Transverse colon (tissue), 4 donors: Measurements from ENCODE around the gene RBP4. TPM values are rescaled to one million over a fixed set of nuclear protein-coding genes. Genes with fewer than 3 reads are reported as not detected.

Experiments
- DNase-seq: peaks from one replicate; pipeline ENCODE4 v3.0.0-alpha.2; 2019
- H3K27ac ChIP-seq, 4 donors: fragments of 200-600 bp; sonication (generic); 2 replicates each; pipeline ENCODE4 v1.5.1; 2016 to 2018; ENCODE audit warnings: inconsistent platforms in 4 of 4
- H3K27me3 ChIP-seq: fragments of 200-600 bp; sonication (generic); 2 replicates; pipeline ENCODE4 v1.5.1; 2017; ENCODE audit warnings: inconsistent platforms
- H3K36me3 ChIP-seq, 4 donors: fragments of 200-600 bp; sonication (generic); 2 replicates each; pipeline ENCODE4 v1.5.1; 2017 to 2019; ENCODE audit warnings: inconsistent platforms in 4 of 4
- H3K4me1 ChIP-seq, 4 donors: fragments of 200-600 bp; sonication (generic); 2 replicates each; pipeline ENCODE4 v1.5.1; 2017 to 2020; ENCODE audit warnings: inconsistent platforms in 4 of 4
- H3K4me3 ChIP-seq, 4 donors: fragments of 200-600 bp; sonication (generic); 1 replicate in 1 of 4; 2 replicates in 3 of 4; pipeline versions ENCODE4 v1.5.1 to v1.6.1; 2017 to 2019; ENCODE audit warnings: inconsistent platforms in 4 of 4
- H3K9me3 ChIP-seq, 2 donors: fragments of 200-600 bp; sonication (generic); 2 replicates each; pipeline ENCODE4 v1.5.1; 2017 to 2019; ENCODE audit warnings: inconsistent platforms in 2 of 2
- EP300 ChIP-seq: sonication (generic); formaldehyde crosslinking; IDR thresholded peaks from one replicate; pipeline ENCODE4 v1.6.1; 2017; ENCODE audit warnings: antibody characterized with exemption, low read depth
- POLR2A ChIP-seq: fragments of 450-650 bp; IDR thresholded peaks from one replicate; pipeline ENCODE4 v1.6.1; 2016; ENCODE audit warnings: antibody characterized with exemption, mild to moderate bottlenecking, moderate library complexity
- POLR2AphosphoS5 ChIP-seq, 3 donors: sonication (generic); formaldehyde crosslinking; IDR thresholded peaks; one replicate each; pipeline ENCODE4 v1.6.1; 2016; ENCODE audit warnings: antibody characterized with exemption in 3 of 3
- WGBS, 2 donors: methylation state at CpG; one replicate each; pipeline ENCODE4 v1.1.5; 2018; ENCODE audit warnings: low coverage in 1 of 2; 5-methylcytosine and 5-hydroxymethylcytosine counted together
- in situ Hi-C, 4 donors: fragments of 200-750 bp; cut with MboI; loops; one replicate each; pipeline versions ENCODE4 v1.15.0 to v1.15.1; 2017; ENCODE audit warnings: low sequenced_read_pairs in 3 of 4, low pct_ligation_motif_present in 1 of 4, low pct_unique_long_range_greater_than_20kb in 1 of 4
- intact Hi-C: fragments of 100-400 bp; cut with DNase I; formaldehyde crosslinking; loops from one replicate; pipeline ENCODE4 v1.15.1; 2023; ENCODE audit warnings: low total_unique reads
- total RNA-seq, 4 donors: library from RNA; depleted of rRNA; stranded (reverse); fragments of >200 nt; gene quantifications; one replicate each; pipeline ENCODE4 v1.1.0, GENCODE V29; 2016
- TF ChIP-seq, protein P1 (sequence below), 5 experiments: fragments of 200-600 bp in 3 of 5; fragments of 450-650 bp in 2 of 5; sonication (generic) in 3 of 5; IDR thresholded peaks; 1 replicate in 2 of 5; 2 replicates in 3 of 5; pipeline ENCODE4 v1.5.1; 2016 to 2017; ENCODE audit warnings: antibody characterized with exemption in 5 of 5, inconsistent platforms in 3 of 5, mild to moderate bottlenecking in 2 of 5, moderate library complexity in 1 of 5

RBP4 gene
- total RNA-seq, 4 donors from 2014 or later, result 3.4 to 18.0 (median 7.1) TPM

- H3K4me3 ChIP-seq, result no peak overlapping the region
- intact Hi-C loops, result no loop called here
- no peak overlapping the region for H3K27ac ChIP-seq
- in situ Hi-C loops, result no loop called here
- 79 to 96% methylated on average over 3 to 7 of the region's 7 CpGs for WGBS, 2 donors
- H3K4me1 ChIP-seq, result no peaks in the 10 kb centered on the region
- DNase-seq, result no peak
- H3K27me3 ChIP-seq, result no peaks in the 10 kb centered on the region
- TF ChIP-seq EP300 (no peak), POLR2A (no peak), POLR2AphosphoS5 (IDR thresholded peaks at IDR 0.05) (no peak)
- TF ChIP-seq, protein P1, sequence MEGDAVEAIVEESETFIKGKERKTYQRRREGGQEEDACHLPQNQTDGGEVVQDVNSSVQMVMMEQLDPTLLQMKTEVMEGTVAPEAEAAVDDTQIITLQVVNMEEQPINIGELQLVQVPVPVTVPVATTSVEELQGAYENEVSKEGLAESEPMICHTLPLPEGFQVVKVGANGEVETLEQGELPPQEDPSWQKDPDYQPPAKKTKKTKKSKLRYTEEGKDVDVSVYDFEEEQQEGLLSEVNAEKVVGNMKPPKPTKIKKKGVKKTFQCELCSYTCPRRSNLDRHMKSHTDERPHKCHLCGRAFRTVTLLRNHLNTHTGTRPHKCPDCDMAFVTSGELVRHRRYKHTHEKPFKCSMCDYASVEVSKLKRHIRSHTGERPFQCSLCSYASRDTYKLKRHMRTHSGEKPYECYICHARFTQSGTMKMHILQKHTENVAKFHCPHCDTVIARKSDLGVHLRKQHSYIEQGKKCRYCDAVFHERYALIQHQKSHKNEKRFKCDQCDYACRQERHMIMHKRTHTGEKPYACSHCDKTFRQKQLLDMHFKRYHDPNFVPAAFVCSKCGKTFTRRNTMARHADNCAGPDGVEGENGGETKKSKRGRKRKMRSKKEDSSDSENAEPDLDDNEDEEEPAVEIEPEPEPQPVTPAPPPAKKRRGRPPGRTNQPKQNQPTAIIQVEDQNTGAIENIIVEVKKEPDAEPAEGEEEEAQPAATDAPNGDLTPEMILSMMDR (IDR thresholded peaks at IDR 0.05), result no peak
- no peaks in the 10 kb centered on the region for H3K9me3 ChIP-seq
- no peaks in the 10 kb centered on the region for H3K36me3 ChIP-seq
These were observed 13.2 kb upstream of the RBP4 start for GRCh38 chr10:93614101-93614825.

DNA sequence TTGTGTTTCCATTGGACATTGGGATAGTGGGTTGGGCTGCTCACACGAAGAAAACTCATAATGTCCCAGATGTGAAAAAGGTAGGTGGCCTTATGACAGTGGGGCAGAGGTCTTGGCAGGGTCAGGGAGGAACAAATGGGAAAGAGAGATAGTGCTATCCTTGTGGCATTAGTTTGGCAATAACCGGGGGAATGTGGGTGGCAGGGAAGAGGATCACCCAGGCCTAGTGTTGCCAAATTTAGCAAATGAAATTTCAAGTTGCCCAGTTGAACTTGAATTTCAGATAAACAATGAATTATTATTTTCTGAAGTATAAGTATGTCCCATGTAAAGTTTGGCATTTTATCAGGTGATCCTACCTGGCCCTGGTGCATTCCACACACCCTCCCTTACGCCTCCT is 12.1 kb upstream of the RBP4 start:
- no peaks in the 10 kb centered on the region for H3K36me3 ChIP-seq
- intact Hi-C loops (no loop called here), in situ Hi-C loops (no loop called here)
- no peaks in the 10 kb centered on the region for H3K4me1 ChIP-seq
- no peaks in the 10 kb centered on the region for H3K27me3 ChIP-seq
- H3K27ac ChIP-seq, result no peak overlapping the region
- no peak for DNase-seq
- no peak overlapping the region for H3K4me3 ChIP-seq
- no peaks in the 10 kb centered on the region for H3K9me3 ChIP-seq
- 78 to 93% methylated on average over 3 of the region's 3 CpGs for WGBS, 2 donors
- TF ChIP-seq POLR2AphosphoS5 (IDR thresholded peaks at IDR 0.05) (no peak), EP300 (no peak), POLR2A (no peak)
- TF ChIP-seq, protein P1 (IDR thresholded peaks at IDR 0.05), result no peak

DNA sequence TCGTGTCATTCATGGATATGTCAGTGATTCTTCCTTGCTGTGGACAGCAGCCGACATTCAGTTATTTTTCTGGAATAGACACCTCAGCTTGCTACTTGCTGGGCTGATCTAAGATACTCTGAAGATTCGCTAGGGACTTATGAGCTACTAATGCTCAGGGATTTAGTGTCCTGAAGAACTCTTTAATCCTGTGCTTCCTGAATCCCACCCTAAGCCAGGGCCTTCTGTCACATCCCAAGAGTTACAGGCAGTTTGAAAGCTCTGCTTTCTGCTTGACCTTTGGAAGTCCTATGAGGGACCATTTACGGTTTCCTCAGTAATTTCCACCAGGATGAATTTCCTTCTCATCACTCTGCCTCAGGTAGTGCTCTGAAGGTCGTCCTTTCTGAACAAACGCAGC is 11.3 kb upstream of the RBP4 start, which contains the start of gene PDE6C:
PDE6C (plus strand) TSS at position 227 of the 400 bp plus-strand sequence. CDS start 189 bp downstream, outside the sequence.
- no peak within 1 kb of the TSS for H3K4me3 ChIP-seq
- intact Hi-C loops (no loop called here), in situ Hi-C loops (no loop called here)
- H3K27me3 ChIP-seq, result no peaks in the 10 kb centered on the region
- no peak for DNase-seq
- H3K4me1 ChIP-seq, result no peaks in the 10 kb centered on the region
- WGBS, 2 donors, result 78 to 79% methylated on average over 3 to 6 of the region's 6 CpGs
- no peaks in the 10 kb centered on the region for H3K9me3 ChIP-seq
- TF ChIP-seq, protein P1 (IDR thresholded peaks at IDR 0.05), result no peak
- TF ChIP-seq POLR2AphosphoS5 (IDR thresholded peaks at IDR 0.05), result no peak
- TF ChIP-seq POLR2A, result no peak
- no peak for TF ChIP-seq EP300
- H3K36me3 ChIP-seq, result no peaks in the 10 kb centered on the region
- H3K27ac ChIP-seq, result no peak within 1 kb of the TSS

GRCh38 chr10:93608421-93608820 is 7.4 kb upstream of the RBP4 start:
- TF ChIP-seq, protein P1 (IDR thresholded peaks at IDR 0.05), result no peak
- no peak for TF ChIP-seq POLR2A
- no peak for TF ChIP-seq EP300
- no peak for TF ChIP-seq POLR2AphosphoS5 (IDR thresholded peaks at IDR 0.05)
- no peaks in the 10 kb centered on the region for H3K4me1 ChIP-seq
- H3K27me3 ChIP-seq, result peaks cover 19% of the 10 kb centered on the region
- DNase-seq, result no peak
- intact Hi-C loops, result no loop called here
- no peaks in the 10 kb centered on the region for H3K36me3 ChIP-seq
- WGBS, 2 donors, result 85 to 98% methylated on average over 3 of the region's 3 CpGs
- no peak overlapping the region for H3K27ac ChIP-seq
- H3K4me3 ChIP-seq, result no peak overlapping the region
- no peaks in the 10 kb centered on the region for H3K9me3 ChIP-seq
- in situ Hi-C loops, result no loop called here
